GM19438 (cell line): Measurements from ENCODE around the gene PORCN.

ENCODE experiments used
- ATAC-seq: cut with Tn5 transposase; IDR thresholded peaks from one replicate; pipeline ENCODE4 v1.9.1; 2021; ENCODE audit warnings: low read depth; ENCODE audit not compliant: unreplicated experiment

PORCN gene

DNA sequence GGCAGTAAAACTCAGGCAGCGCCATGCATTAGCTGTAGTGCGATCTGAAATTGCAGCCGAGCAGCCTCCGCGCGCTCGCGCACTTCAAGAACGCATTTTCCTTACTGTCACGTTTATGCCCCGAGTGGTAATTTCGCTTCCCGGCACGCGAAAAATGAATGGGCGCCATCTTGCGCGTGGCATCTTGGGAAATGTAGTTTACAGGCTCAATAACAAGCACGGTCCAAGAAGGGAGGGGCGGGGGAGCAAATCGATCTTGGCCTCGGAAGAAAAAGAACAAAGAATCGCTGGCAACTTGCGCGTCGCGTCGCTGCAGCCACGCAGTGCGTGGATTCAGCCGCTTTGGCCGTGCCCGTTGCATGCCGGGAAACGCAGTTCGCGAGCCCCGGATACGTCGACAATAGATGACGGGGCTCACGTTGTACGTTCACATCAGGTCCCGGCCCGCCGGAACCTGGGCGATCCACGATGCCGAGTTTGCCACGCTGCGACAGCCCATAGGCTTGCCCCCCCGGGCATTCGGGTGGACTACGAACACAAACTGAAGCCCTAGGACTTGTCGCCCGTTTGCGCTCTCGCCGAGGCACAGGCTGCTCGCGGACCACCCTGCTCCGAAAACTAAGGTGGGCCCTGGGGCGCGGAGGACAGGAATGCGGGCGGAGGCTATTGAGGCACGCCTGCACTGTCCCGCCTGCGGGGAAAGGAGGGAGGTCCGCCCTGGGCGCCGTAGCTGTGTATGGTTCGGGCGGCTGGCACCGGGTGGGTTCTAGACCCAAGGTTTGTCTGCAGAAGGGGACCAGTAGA lies 32.8 kb upstream of the PORCN start, which contains the start of gene FTSJ1:
TSS of gene FTSJ1 (plus strand) at position 426 of the 804 bp plus-strand sequence. CDS start 1,849 bp downstream, outside the sequence.
- ATAC-seq: peak; percentile 83

DNA sequence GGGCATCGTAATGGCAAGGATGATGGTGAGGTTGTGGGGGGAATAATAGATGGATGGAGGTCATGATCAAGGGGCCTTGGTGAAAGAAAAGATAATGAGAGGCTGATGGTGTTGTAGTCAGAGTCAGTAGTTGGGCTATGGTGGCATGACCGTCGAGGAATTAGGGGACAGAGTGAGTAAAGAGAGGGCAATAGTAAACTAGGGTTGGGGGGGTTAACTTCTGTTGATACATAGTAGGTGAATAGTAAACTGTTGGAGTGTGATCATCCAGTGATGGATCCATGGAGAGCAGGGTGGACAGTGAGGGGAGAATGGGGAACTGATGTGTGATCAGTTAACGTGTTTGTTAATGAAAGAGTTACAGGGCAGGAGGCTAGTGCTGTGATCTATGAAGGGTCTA lies 31.9 kb upstream of the PORCN start:
- no peak for ATAC-seq

DNA sequence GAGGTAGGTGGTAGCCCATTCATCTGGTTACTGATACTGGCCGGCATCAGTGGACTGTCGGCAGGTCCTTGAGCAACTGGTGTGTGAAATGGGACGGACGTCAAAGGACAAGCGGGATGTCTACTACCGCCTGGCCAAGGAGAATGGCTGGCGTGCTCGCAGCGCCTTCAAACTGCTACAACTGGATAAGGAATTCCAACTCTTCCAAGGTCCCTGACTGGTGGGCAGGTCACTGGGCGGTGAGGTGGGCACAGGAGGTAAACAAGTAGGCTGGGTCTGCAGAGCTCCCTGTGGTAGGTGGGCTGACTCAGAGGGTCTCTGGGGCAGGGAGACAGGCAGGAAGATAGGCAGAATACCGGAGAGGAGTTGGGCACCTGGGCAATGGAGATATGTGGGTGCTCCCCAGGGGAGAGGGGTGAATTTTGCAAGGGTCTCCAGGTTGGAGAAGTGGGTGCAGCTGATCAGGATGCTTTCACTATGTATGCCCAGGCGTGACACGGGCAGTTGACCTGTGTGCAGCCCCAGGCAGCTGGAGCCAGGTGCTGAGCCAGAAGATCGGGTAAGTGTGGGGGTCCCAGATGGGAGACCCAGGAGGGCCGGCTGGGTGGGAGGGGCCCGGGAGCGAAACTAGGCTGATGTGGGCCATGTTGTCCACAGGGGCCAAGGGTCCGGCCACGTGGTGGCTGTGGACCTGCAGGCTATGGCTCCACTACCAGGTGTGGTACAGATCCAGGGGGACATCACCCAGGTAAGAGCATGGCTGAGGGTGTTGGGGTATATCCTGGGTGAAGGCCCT lies 30.6 kb upstream of the PORCN start:
- no peak for ATAC-seq

DNA sequence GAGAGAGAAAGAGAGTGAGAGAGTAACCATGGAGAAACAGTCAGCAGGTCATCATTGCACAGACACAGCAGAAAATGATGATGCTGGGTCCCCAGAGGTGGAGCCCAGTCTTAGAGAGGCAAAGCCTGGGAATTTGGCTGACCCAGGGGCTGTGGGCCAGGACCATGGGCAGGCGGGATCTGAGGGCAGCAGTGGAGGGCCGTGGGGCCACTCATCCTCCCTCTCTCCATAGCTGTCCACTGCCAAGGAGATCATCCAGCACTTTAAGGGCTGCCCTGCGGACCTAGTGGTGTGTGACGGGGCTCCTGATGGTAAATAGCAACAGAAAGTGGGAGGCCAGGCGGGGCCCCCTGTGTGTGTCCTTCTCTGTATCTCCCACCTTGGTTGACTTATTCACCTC lies 30.0 kb upstream of the PORCN start:
- no peak for ATAC-seq

DNA sequence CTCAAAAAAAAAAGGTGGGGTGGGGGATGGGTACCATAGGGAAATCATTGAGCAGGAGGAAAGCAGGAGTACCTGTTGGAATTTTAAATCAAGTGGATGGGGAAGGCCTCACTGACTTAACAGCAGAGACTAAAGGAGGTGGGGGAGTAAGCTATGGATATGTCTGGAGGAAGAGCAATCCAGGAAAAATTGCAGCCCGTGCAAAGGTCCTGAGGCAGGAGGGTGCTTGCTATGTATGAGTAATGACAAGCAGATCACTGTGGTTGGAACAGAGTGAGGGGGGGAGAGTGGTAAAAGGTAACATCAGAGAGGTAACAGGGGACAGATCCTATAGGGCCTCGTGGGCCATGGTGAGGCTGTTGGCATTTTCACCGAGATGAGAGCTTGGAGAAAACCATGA lies 28.6 kb upstream of the PORCN start:
- ATAC-seq: no peak

DNA sequence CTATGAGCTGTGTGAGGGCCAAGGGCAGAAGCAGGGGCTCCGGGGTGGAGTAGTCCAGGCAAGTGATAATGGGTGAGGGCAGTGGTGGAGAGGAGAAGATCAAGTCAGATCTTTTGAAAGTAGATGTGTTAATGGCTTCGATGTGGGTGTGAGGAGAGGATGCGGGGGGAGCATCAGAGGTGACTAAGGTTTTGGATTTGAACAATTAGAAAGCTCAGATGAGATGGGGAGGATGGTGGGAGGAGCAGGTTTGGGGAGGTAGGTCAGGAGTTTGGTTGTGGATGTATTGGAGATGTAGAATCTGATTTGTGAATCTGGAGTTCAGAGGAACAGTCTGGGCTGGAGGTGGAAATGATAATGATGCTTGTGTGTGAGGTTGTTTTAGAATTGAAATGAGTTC lies 28.2 kb upstream of the PORCN start:
- ATAC-seq: no peak

DNA sequence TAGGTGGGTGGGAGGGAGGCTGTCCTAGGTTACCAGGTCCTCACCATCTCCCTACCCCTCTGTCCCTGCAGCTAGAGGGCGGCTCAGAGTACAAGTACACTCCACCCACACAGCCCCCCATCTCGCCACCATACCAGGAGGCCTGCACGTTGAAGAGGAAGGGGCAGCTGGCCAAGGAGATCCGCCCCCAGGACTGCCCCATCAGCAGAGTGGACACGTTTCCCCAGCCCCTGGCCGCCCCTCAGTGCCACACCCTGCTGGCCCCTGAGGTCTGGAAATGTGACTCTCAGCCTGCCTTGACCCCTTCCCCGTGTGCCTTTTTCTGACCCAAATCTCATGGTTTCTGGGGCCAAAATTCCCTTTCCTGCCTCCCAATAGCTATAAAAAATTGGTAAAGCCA lies 26.3 kb upstream of the PORCN start:
- no peak for ATAC-seq

DNA sequence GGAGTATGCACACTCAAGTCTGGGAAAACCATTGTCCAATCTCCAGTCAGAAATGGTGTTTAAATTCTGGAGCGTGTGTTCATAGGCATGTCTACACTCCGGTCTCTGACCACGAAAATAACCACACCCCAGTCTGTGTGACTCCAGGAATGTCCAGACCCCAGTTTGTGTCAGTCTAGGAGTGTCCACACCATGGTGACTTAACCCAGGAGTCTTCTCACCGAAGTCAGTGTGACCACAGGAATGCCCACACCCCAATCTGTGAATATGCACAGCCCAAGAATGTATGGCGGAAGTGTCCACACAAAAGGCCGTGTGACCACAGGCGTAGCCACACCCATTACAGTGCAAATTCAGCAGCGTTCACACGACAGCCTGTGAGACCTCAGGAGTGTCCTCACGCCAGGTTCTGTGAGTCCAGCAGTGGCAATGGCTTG lies 21.4 kb upstream of the PORCN start:
- ATAC-seq: no peak

DNA sequence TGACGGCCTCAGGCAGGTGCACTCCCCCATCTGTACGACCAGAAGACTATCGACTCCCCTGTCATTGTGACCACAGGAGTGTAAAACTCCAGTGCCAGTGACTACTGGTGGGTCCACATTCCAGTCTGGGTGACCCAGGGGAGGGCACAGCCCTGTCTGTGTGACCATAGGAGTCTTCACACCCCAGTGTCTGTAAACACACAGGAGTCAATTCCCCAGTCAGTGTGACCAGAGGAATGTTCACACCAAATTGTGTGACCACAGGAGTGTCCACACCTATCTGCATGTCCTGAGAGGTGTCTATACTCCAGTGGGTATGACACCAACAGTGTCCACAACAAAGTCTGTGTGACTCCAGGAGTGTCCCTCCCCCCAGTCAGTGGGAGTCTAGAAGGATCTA lies 20.8 kb upstream of the PORCN start:
- no peak for ATAC-seq

DNA sequence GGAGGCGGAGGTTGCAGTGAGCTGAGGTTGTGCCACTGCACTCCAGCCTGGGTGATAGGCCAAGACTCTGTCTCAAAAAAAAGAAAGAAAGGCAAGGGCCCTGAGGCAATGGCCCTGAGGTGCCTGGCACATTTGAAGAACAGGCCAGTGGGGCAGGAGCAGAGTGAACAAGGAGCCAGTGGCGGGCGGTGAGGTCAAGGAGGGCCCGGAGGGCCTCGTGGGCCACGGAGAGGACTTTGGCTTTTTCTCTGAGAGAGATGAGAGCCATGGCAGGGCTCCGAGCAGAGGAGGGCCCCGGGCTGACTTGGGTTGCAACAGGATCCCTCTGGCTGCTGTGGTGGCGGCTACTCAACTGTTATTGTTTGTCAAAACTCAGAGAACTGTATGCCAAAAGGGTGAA lies 19.5 kb upstream of the PORCN start:
- ATAC-seq: no peak

DNA sequence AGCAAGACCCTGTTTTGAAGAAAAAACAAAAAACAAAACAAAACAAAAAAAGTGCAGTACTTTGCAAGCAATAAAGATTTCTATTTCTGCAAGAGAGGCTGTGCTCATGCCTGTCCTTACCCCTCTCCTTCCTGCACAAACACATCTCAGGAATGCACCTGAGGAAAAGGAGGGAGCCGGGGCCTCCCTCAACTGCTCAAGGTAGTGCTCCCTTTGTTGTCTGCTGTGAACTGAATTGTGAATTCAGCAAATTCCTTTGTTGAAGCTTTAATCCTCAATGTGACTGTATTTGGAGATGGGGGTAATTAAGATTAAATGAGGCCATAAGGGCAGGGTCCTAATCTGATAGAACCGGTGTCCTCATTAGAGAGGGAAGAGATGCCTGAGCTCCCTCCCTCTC lies 18.9 kb upstream of the PORCN start:
- ATAC-seq: no peak

DNA sequence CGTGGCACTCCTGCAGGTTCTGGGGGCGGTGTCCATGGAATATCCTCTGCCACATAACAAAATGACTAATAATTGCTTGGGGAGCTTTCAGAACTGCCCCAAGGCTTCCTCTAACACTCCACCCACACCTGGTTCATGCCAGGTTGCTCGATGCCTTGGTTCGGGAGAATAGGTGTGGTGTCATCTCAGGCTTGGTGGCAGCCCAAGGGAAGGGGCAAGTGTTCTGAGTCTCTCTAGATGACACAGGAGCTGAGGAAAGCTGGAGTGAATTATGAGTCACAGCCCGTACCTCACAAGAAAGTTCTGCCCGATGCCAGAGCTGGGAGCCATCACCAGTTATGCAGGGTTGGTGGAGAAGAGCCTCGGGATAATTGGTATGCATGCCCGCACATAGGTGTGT lies 18.1 kb upstream of the PORCN start:
- no peak for ATAC-seq

DNA sequence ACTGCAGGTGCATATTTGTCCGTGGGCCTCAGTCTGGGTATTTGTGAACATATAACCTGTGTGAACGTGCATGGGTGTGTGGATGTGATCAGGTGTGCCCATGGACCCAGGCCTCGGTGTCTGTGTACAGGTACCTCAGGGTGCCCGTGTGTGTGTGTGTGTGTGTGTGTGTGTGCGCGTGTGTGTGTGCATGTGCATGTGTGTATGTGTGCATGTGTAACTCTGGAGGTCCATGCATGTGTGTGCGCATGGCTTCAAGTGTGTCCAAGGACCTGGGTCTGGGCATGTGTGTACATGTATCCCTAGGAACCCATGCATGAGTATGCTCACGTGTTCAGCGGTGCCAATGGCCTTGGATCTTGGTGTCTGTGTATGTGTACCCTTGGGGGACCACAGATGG lies 17.0 kb upstream of the PORCN start:
- ATAC-seq: no peak

DNA sequence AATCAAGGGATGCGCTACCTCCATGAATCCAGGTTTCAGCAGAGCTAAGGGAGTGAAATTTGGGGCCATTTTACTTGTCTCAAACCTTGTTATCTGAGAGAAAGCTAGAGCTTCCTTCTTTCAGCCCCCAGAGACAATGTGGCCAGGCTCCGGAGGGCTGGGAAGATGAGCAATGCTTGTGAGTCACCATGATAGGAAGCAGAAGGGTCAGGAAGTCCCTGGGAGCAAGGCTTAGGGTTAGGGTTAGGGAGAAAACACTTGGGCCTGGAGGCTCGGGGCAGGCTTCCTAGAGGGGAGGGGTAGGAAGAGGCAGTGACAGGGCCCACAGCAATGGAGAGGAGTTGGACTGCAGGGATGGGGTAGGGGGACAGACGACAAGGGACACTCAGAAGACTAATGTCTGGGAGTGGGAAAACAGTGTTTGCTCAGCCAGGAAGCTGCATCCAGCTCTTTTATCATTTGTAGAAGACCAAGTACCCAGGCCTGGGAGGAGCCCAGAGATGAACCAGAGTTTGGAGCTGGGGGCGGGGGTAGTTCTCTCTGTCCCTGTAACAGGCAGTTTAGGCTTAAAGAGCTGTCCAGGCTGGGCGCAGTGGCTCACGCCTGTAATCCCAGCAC lies 16.4 kb upstream of the PORCN start:
- no peak for ATAC-seq

DNA sequence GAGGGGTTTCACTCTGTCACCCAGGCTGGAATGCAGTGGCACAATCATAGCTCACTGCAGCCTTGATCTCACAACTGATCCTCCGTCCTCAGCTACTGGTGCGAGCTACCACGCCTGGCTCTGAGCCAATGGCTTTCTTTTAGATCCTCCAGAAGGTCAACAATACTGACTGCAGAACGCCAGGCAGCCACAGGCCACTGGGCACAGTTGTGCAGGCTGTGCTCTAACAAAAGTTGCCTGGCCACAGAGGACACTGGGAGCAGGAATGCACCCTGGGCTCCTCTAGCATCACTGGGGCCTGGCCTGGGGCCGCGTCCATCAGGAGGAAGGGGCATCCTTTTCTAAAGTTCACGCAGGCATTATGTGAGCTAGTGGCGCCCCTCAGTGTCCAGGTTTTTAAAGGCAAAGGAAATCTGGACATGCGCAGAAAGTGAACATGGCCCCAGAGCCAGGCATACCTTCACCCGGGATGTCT lies 14.9 kb upstream of the PORCN start:
- no peak for ATAC-seq

DNA sequence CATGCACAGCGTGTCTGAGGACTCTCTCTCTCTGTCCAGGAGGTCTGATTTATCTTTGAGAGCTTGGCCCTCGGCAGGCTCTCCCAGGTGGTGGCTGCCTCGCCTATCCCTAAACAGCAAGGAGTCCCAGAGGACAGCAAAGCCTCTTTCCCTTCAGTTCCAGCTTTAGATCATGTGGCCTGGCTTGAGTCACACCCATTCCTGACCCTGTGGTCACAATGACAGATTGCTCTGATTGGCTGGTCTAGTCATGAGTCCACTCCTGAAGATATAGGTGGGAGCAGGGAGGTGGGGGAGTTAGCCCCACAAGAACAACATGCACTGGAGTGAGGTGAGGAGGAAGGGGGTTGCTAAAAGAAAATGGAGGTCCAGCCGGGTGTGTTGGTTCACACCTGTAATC lies 12.1 kb upstream of the PORCN start:
- ATAC-seq: no peak

DNA sequence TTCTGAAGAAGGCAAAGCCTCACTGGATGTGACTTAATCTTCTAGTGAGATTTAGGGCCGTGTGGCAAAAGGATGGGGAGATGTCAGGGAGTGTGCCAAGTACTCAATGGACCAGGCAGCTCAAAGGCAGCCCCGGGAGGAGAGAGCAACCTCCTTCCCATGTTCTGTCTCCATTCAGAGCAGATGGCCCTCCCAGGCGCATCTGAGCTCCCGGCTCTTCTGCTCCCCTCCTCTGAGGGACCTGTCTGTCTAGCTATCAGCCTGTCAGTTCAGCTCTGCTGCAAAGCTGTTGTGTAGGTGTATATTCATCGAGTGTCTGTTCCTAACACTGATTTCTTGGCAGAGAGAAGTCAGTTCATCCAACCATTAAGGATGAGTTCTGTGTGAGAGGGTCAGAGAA lies 10.9 kb upstream of the PORCN start:
- no peak for ATAC-seq

DNA sequence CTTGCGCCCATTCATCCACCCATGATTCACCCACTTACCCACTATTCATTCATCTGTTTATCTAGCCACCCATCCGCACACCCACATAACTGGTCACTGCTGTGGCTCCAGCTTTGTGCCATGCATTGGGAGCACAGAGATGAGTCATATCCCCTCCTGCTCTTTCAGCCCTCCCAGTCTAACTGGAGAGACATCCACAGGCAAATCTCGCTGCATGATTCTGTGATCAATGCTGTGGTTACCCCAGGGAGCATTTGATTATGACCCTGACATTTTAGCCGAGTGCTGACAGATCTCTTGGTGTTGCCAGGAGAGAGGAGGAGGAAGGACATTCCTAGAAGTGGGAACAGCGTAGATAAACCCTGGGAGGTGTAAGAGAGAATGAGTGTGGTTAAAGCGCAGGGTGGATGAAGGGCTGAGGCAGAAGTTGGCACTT lies 10.4 kb upstream of the PORCN start:
- ATAC-seq: no peak

DNA sequence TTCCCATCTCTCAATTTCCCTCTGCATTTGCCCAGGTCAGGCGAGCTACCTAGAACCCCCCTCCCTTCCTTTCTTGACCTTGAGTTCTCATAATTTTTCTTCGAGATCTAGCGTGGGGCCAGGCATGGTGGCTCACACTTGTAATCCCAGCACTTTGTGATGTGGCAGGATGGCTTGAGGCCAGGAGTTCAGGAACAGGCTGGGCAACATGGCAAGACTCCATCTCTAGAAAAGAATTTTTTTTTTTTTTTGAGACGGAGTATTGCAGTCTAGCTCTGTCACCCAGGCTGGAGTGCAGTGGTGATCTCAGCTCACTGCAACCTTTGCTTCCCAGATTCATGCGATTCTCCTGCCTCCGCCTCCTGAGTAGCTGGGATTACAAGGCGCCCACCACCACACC lies 4.5 kb upstream of the PORCN start:
- ATAC-seq: no peak

DNA sequence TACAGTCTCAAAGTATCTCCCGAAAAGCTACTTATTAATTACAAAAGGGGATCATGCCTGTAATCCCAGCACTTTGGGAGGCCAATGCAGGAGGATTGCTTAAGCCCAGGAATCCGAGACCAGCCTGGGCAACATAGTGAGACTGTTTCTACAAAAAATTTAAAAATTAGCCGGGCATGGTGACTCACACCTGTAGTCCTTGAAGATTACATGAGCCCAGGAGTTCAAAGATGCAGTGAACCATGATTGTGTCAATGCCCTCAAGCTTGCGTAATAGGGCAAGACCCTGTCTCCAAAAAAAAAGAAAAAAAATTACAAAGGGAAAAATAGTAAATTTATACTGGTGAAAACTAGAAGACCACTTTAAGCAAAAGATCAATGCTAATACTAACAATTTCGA lies 3.3 kb upstream of the PORCN start:
- no peak for ATAC-seq

DNA sequence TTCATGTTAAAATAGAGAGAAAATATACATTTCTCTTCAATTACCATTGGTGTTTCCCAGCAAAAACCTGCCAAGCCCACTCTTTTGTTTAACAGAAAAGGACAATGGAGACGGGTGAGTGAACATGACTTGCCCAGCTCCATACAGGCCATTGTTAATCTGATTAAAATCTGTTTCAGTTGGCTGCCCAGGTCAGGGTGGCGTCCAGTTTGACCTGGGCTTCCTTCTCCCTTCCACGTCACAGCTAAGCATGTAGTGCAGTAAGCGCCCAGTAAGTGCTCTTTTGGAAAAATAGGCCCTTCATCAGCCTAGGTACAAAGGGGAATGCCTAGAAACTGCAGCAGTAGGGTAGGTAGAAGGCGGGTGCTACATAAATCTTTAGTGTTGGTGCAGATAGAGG lies 1.5 kb upstream of the PORCN start:
- ATAC-seq: no peak
